ENCODE data around the gene RSPH1.

DNA sequence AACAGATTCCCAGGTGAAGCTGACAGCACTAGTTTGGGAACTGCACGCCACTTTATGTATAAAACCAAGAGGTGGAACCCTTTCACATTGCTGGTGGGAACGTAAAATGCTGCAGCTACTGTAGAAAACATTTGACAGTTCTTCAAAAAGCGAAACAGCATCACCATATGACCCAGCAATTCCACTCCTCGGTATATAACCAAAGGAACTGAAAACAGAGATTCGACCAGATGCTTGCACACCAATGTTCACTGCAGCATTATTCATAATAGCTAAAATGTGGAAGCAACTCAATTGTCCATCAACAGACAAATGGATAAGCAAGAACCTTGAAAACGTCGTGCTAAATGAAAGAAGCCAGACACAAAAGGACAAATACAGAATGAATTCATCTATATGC is 17.5 kb downstream of the RSPH1 start:
- TF ChIP-seq CTCF (IDR thresholded peaks at IDR 0.05) (no peak), POLR2AphosphoS5 (IDR thresholded peaks at IDR 0.05) (no peak), POLR2A (IDR thresholded peaks at IDR 0.05; ENCODE audit: low read depth) (no peak), EP300 (IDR thresholded peaks at IDR 0.05) (no peak)
